ENCODE data around the gene HMGB1. TPM values are rescaled to one million over a fixed set of nuclear protein-coding genes. Genes with fewer than 3 reads are reported as not detected.

Gene HMGB1
- total and polyA plus RNA-seq, 2 of the 13 experiments (the other 11 are each of a cell fraction or from before 2014, with no cell fraction given) = 115 to 584 TPM

DNA sequence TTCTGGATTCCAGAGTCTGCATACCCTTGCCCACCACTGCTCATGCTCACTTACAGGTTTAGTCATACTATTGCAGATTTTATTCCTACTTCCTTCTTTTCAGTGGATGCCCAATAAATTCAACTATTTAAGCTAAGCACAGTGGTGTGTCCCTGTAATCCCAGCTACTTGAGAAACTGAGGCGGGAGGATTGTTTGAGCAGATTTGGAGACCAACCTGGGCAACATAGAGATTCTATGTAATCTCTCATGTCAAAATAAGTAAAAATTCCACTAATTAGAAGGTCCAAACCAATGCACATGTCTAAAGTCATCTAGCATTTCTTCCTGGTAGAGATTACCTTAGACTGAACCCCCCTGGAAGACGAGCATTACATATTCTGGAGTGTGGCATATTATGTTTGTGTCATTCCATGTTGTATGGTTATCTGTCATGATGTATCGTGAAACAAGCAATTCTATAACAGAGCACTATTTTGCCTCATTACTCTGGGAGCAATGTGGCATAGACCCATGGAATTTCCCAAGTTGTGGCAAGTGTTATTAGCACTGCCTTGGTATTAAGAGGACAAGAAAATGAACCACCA, 8.3 kb downstream of the HMGB1 start (continued):
- TF ChIP-seq, protein P1, sequence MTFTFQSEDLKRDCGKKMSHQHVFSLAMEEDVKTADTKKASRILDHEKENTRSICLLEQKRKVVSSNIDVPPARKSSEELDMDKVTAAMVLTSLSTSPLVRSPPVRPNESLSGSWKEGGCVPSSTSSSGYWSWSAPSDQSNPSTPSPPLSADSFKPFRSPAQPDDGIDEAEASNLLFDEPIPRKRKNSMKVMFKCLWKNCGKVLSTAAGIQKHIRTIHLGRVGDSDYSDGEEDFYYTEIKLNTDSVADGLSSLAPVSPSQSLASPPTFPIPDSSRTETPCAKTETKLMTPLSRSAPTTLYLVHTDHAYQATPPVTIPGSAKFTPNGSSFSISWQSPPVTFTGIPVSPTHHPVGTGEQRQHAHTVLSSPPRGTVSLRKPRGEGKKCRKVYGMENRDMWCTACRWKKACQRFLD (CRISPR knock-in tag; IDR thresholded peaks at IDR 0.05; ENCODE audit: borderline replicate concordance) = no peak

DNA sequence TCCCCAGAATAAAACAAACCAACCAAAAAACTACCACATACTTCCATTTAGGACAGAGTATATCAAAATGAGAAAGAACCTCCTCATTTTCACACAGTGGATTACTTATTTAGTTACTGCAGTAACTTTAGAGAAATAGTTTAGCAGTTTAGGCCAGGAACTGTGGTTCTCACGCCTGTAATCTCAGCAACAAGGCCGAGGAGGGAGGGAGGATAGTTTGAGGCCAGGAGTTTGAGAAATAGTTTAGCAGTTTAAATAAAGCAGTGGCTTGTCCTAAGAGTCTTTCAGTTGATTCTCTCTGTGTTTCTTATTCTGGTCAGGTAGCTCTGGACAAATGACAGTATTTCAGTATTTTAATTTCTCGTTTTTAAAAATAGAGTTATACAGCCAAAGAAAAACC, 9.4 kb downstream of the HMGB1 start:
- intact Hi-C loops (cut with micrococcal nuclease; ENCODE audit: unreplicated experiment) = no loop called here
- no peaks in the 10 kb centered on the region for H3K27me3 ChIP-seq (ENCODE audit: control insufficient read depth in 1 of 2, insufficient read depth in 2 of 2, low read length in 2 of 2)
- in situ Hi-C loops (cut with HindIII; ENCODE audit: extremely low pct_ligation_motif_present, low pct_unique_long_range_greater_than_20kb) = no loop called here
- H3K4me1 ChIP-seq (ENCODE audit: insufficient read depth, low read length) = no peaks in the 10 kb centered on the region
- DNase-seq (ENCODE audit: low spot score) (no peak), ATAC-seq (peak; percentile 6; the same call in 1 of the 3 replicates), FAIRE-seq (no peak)
- BruUV-seq (replicated peaks) = no TSS peak
- H3K27ac ChIP-seq (ENCODE audit: extremely low read length, insufficient read depth, low read length) = no peak overlapping the region
- no peak overlapping the region for H3K4me2 ChIP-seq (ENCODE audit: low read depth, low read length)
- H3K79me2 ChIP-seq (ENCODE audit: insufficient read depth, low read length) = no peaks in the 10 kb centered on the region
- no peak overlapping the region for H3K4me3 ChIP-seq (replicated peaks in 1 of 3; ENCODE audit: insufficient read depth in 1 of 3, low read depth in 2 of 3, low read length in 3 of 3)
- H3K9me3 ChIP-seq (ENCODE audit: low read length) = no peaks in the 10 kb centered on the region
- peaks cover 0 to under 1% of the 10 kb centered on the region in 2 experiments; a peak in 1 of 5 replicates for H3K36me3 ChIP-seq (replicated peaks in 1 of 2; ENCODE audit: control insufficient read depth in 1 of 2, insufficient read depth in 2 of 2, low read length in 2 of 2)
- no peak overlapping the region for H2AFZ ChIP-seq (ENCODE audit: low read length)
- no peaks in the 10 kb centered on the region for H4K20me1 ChIP-seq (ENCODE audit: insufficient read depth, low read length)
- CTCF ChIA-PET (ENCODE audit: low intra/inter-chr PET ratio, low total read pairs) = no interaction called here
- 28% methylated on average over 3 of the region's 3 CpGs for WGBS (ENCODE audit: low lambda C conversion rate)
- H3K9ac ChIP-seq (ENCODE audit: insufficient read depth, low read depth, low read length) = no peak overlapping the region
- POLR2A ChIA-PET = no interaction called here
- TF ChIP-seq ZNF460 (CRISPR knock-in tag; IDR thresholded peaks at IDR 0.05; ENCODE audit: borderline replicate concordance) (no peak), PAX8 (CRISPR knock-in tag; IDR thresholded peaks at IDR 0.05; ENCODE audit: borderline replicate concordance) (no peak), KLF12 (CRISPR knock-in tag; IDR thresholded peaks at IDR 0.05; ENCODE audit: borderline replicate concordance) (no peak), KDM4B (CRISPR knock-in tag; IDR thresholded peaks at IDR 0.05) (no peak), SMYD3 (CRISPR knock-in tag; IDR thresholded peaks at IDR 0.05) (no peak), ZNF232 (CRISPR knock-in tag; IDR thresholded peaks at IDR 0.05; ENCODE audit: borderline replicate concordance) (no peak), BRD4 (CRISPR knock-in tag; IDR thresholded peaks at IDR 0.05) (no peak), MYC (CRISPR knock-in tag; IDR thresholded peaks at IDR 0.05; ENCODE audit: borderline replicate concordance) (no peak), FOXC1 (CRISPR knock-in tag; IDR thresholded peaks at IDR 0.05; ENCODE audit: borderline replicate concordance) (no peak), ZNF101 (CRISPR knock-in tag; IDR thresholded peaks at IDR 0.05; ENCODE audit: borderline replicate concordance, low read depth) (no peak), ZNF17 (CRISPR knock-in tag; IDR thresholded peaks at IDR 0.05) (no peak), HDAC6 (IDR thresholded peaks at IDR 0.05; ENCODE audit: low read depth, low read length) (no peak)
- TF ChIP-seq, protein P2, sequence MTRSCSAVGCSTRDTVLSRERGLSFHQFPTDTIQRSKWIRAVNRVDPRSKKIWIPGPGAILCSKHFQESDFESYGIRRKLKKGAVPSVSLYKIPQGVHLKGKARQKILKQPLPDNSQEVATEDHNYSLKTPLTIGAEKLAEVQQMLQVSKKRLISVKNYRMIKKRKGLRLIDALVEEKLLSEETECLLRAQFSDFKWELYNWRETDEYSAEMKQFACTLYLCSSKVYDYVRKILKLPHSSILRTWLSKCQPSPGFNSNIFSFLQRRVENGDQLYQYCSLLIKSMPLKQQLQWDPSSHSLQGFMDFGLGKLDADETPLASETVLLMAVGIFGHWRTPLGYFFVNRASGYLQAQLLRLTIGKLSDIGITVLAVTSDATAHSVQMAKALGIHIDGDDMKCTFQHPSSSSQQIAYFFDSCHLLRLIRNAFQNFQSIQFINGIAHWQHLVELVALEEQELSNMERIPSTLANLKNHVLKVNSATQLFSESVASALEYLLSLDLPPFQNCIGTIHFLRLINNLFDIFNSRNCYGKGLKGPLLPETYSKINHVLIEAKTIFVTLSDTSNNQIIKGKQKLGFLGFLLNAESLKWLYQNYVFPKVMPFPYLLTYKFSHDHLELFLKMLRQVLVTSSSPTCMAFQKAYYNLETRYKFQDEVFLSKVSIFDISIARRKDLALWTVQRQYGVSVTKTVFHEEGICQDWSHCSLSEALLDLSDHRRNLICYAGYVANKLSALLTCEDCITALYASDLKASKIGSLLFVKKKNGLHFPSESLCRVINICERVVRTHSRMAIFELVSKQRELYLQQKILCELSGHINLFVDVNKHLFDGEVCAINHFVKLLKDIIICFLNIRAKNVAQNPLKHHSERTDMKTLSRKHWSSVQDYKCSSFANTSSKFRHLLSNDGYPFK (CRISPR knock-in tag; IDR thresholded peaks at IDR 0.05; ENCODE audit: borderline replicate concordance) = no peak
- TF ChIP-seq, protein P3, sequence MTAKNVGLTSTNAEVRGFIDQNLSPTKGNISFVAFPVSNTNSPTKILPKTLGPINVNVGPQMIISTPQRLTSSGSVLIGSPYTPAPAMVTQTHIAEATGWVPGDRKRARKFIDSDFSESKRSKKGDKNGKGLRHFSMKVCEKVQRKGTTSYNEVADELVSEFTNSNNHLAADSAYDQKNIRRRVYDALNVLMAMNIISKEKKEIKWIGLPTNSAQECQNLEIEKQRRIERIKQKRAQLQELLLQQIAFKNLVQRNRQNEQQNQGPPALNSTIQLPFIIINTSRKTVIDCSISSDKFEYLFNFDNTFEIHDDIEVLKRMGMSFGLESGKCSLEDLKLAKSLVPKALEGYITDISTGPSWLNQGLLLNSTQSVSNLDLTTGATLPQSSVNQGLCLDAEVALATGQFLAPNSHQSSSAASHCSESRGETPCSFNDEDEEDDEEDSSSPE (CRISPR knock-in tag; IDR thresholded peaks at IDR 0.05) = no peak
- TF ChIP-seq, protein P4, sequence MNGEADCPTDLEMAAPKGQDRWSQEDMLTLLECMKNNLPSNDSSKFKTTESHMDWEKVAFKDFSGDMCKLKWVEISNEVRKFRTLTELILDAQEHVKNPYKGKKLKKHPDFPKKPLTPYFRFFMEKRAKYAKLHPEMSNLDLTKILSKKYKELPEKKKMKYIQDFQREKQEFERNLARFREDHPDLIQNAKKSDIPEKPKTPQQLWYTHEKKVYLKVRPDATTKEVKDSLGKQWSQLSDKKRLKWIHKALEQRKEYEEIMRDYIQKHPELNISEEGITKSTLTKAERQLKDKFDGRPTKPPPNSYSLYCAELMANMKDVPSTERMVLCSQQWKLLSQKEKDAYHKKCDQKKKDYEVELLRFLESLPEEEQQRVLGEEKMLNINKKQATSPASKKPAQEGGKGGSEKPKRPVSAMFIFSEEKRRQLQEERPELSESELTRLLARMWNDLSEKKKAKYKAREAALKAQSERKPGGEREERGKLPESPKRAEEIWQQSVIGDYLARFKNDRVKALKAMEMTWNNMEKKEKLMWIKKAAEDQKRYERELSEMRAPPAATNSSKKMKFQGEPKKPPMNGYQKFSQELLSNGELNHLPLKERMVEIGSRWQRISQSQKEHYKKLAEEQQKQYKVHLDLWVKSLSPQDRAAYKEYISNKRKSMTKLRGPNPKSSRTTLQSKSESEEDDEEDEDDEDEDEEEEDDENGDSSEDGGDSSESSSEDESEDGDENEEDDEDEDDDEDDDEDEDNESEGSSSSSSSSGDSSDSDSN (CRISPR knock-in tag; IDR thresholded peaks at IDR 0.05) = no peak

Measured in HepG2 (cell line).